ENCODE results near the gene MPND.

GRCh38 chr19:4402171-4403004, 59.0 kb downstream of the MPND start, which contains the start of gene CHAF1A:
- TF ChIP-seq, protein P1, sequence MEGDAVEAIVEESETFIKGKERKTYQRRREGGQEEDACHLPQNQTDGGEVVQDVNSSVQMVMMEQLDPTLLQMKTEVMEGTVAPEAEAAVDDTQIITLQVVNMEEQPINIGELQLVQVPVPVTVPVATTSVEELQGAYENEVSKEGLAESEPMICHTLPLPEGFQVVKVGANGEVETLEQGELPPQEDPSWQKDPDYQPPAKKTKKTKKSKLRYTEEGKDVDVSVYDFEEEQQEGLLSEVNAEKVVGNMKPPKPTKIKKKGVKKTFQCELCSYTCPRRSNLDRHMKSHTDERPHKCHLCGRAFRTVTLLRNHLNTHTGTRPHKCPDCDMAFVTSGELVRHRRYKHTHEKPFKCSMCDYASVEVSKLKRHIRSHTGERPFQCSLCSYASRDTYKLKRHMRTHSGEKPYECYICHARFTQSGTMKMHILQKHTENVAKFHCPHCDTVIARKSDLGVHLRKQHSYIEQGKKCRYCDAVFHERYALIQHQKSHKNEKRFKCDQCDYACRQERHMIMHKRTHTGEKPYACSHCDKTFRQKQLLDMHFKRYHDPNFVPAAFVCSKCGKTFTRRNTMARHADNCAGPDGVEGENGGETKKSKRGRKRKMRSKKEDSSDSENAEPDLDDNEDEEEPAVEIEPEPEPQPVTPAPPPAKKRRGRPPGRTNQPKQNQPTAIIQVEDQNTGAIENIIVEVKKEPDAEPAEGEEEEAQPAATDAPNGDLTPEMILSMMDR (IDR thresholded peaks at IDR 0.05): no peak
- TF ChIP-seq POLR2A (IDR thresholded peaks at IDR 0.05): peak in 1 of 2 donors; percentile 68
